ENCODE results near the gene APEH. TPM values are rescaled to one million over a fixed set of nuclear protein-coding genes. Genes with fewer than 3 reads are reported as not detected.

The APEH gene
- total RNA-seq, 1 experiment from 2014 or later, result 215 TPM

GRCh38 chr3:49638445-49638844, 35.7 kb upstream of the APEH start:
- Histone ChIP-seq H3K79me1 (ENCODE audit: insufficient read depth, low read depth, low read length, poor library complexity, severe bottlenecking) (no peaks in the 10 kb centered on the region), H4K8ac (replicated peaks; ENCODE audit: insufficient read length, low read depth, low read length) (no peak overlapping the region), H2AFZ (ENCODE audit: low read length) (no peak overlapping the region), H3K23ac (ENCODE audit: insufficient read length, low read depth, low read length) (no peak overlapping the region), H4K5ac (ENCODE audit: insufficient read length, low read depth, low read length) (no peak overlapping the region), H3K4me1 (ENCODE audit: insufficient read depth, low read length) (no peaks in the 10 kb centered on the region), H2BK20ac (ENCODE audit: low read depth, low read length, poor library complexity, severe bottlenecking) (no peak overlapping the region), H2BK5ac (ENCODE audit: insufficient read length, low read length) (no peak overlapping the region), H4K91ac (ENCODE audit: insufficient read length, low read depth, low read length) (no peak overlapping the region), H3K79me2 (ENCODE audit: insufficient read depth, low read length) (no peaks in the 10 kb centered on the region), H4K20me1 (ENCODE audit: control insufficient read depth, insufficient read depth, insufficient read length) (no peaks in the 10 kb centered on the region), H2AK5ac (ENCODE audit: insufficient read length, low read length) (no peak overlapping the region), H2BK120ac (ENCODE audit: low read depth, low read length, poor library complexity, severe bottlenecking) (no peak overlapping the region), H3K9ac (ENCODE audit: extremely low read depth, insufficient read length, low read length) (no peak overlapping the region), H2BK12ac (ENCODE audit: insufficient read length, low read depth, low read length) (no peak overlapping the region), H3K23me2 (ENCODE audit: insufficient read length, low read depth, low read length, poor library complexity, severe bottlenecking) (no peaks in the 10 kb centered on the region), H3K27me3 (ENCODE audit: insufficient read depth, low read length) (no peaks in the 10 kb centered on the region), H3K4ac (ENCODE audit: low read depth, low read length) (no peak overlapping the region), H3K56ac (ENCODE audit: insufficient read length, low read depth, low read length) (no peak overlapping the region), H3K4me2 (ENCODE audit: insufficient read depth, insufficient read length, low read length) (no peak overlapping the region), H3T11ph (ENCODE audit: low read length) (no peak overlapping the region), H3K14ac (ENCODE audit: insufficient read depth, low read length) (no peak overlapping the region; the same call in 1 of the 2 replicates), H2BK15ac (ENCODE audit: low read depth, low read length) (no peak overlapping the region), H3K18ac (ENCODE audit: insufficient read length, low read depth, low read length) (no peak overlapping the region), H3K27ac (ENCODE audit: insufficient read length, low read depth, low read length) (no peak overlapping the region), H3K9me3 (ENCODE audit: control insufficient read depth, low read depth, low read length) (no peaks in the 10 kb centered on the region)
- H3K36me3 Mint-ChIP-seq (ENCODE audit: insufficient read depth in 1 of 3, low read depth in 3 of 3), result no peaks in the 10 kb centered on the region; a peak in 1 of 7 replicates
- H3K27ac Mint-ChIP-seq, result no peak overlapping the region
- no peak for DNase-seq
- H3K27me3 Mint-ChIP-seq (ENCODE audit: low read depth), result no peaks in the 10 kb centered on the region; the same call in 1 of the 2 replicates
- no CpG with 5 or more reads among the region's 8 CpGs for WGBS (ENCODE audit: extremely low coverage, insufficient read length, low lambda C conversion rate)
- no peaks in the 10 kb centered on the region; a peak in 1 of 4 replicates for H3K4me1 Mint-ChIP-seq
- no peaks in the 10 kb centered on the region for H3K9me3 Mint-ChIP-seq
- TF ChIP-seq CTCF (conservative IDR thresholded peaks at IDR 0.05), result no peak
- H3K4me3 Mint-ChIP-seq, result no peak overlapping the region
